HG02938 (cell line): ENCODE results near the gene CHRNA9.

Source experiments
- ATAC-seq: cut with Tn5 transposase; IDR thresholded peaks from one replicate; pipeline ENCODE4 v1.9.1; 2021; ENCODE audit warnings: mild to moderate bottlenecking, moderate library complexity; ENCODE audit not compliant: unreplicated experiment

CHRNA9 gene

DNA sequence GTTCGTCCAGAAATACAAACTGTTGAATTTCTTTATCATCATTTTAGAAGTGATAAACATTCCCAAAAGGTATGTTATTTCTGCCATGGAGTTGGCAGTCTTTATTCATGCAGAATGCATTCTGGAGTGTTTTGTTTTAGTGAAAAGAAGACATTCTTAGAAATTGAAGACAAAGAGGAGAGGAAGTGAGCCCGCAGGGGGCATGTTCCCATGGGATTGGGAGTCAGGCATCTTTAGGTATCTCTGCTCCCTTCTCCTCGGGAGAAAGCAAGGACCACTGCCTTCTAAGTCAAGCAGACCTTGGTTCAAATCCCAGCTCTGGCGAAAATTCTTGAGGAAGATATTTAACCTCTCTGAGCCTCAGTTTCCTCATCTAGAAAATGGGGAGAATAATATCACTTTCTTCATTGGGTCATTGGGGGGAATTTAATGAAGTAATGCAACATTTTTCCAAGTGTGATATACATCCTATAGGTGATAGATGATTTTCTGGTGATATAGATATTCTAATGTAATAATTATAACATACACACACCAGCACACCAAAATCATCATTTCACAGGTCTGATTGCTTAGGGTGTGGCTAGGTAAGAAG is 26.5 kb upstream of the CHRNA9 start:
- no peak for ATAC-seq

DNA sequence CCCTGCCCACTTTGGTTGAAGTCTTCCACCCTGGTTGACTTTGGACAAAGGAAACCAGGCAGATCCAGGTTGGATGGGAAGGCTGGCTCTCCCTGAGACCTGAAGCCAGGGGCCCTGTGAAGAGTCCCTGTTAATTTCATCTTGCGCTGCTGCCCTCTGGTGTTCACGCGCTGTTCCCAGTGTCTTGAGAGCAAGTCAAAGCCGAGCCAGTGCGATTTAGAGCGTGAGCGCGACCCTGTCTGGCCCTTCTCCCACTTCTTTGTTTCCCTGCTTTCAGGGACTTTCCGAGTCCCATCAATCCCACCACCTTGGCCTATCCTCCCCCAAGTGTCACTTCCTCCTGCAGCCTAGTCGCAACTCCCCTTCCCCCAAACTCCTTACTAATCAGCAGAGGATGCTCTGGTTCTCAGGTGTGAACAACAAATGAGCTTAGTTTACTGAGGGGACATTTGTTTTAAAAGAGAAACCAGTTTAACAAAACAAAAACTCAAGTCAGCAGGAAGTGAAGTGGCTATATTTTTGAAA is 25.8 kb upstream of the CHRNA9 start:
- no peak for ATAC-seq

DNA sequence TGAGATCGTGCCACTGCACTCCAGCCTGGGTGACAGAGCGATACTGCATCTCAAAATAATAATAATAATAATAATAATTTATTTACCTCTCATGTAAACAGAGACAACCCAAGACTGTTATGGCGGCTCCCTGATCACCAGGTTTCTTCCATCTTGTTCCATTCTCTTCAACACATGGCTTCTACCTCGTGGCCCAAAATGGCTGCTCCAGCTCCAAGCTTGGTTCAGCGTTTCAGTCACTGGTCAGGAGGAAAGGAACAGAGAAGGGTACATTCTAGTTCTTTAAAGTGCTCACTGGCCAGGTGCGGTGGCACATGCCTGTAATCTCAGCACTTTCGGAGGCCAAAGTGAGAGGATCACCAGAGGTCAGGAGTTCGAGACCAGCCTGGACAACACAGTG is 24.9 kb upstream of the CHRNA9 start:
- no peak for ATAC-seq

DNA sequence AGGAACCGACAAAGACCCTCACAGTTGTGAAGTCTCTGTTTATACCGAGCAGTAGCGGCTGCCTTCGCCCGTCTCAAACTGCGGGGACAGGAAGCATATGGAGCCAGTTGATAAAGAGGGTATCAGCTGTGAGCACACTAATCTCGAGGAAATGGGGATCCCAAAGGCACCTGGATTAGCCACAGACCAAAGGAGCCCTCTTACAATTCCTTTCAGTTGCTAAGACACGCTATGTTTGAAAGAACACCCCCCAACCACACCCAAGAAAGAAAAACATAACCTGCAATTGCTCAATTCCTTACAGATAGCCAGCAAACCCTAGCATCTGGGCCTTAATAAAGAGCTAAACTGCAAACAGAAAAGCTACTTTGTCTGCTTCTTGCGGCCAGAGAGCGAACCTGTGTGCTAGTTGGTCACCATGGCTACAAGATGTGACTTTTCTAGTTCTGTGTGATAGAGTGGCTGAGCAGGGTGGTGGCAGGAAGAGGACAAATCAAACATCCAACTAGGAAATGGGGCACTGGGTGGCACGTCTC is 23.3 kb upstream of the CHRNA9 start:
- no peak for ATAC-seq

DNA sequence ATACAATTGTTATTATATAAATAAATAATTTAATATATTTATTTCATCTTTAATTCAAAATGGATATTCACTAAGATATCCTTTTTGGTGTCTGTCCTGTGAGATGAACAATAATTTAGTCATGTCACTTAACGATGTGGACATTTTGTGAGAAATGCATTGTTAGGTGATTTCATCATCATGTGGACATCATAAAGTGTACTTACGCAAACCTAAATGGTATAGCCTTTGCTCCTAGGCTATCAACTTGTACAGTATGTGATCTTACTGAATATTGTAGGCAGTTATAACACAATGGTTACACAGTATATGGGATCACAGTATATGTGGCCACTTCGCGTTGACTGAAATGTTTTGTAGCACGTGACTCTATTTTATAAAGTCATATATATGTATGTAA is 20.2 kb upstream of the CHRNA9 start:
- ATAC-seq = no peak

DNA sequence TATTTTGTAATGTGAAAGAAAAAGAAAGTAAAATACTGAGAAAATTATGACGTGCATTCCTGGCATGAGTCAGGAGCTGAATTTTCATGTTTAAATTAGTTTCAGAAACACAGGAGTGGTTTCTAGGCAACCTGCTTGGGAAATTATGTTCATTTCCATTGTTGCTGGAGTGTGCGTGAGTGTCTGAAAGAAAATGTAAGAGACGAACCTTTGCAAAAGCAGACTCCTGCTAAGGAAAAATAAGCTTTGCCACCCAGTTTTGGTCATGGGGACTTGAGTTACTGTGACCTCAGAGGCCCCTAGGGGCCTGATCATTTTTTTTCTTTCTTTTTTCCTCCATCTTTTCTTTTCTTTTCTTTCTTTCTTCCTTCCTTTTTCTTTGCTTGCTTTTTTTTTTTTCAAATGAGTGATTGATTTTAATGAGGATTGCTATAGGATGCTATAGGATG is 18.8 kb upstream of the CHRNA9 start:
- ATAC-seq = no peak

DNA sequence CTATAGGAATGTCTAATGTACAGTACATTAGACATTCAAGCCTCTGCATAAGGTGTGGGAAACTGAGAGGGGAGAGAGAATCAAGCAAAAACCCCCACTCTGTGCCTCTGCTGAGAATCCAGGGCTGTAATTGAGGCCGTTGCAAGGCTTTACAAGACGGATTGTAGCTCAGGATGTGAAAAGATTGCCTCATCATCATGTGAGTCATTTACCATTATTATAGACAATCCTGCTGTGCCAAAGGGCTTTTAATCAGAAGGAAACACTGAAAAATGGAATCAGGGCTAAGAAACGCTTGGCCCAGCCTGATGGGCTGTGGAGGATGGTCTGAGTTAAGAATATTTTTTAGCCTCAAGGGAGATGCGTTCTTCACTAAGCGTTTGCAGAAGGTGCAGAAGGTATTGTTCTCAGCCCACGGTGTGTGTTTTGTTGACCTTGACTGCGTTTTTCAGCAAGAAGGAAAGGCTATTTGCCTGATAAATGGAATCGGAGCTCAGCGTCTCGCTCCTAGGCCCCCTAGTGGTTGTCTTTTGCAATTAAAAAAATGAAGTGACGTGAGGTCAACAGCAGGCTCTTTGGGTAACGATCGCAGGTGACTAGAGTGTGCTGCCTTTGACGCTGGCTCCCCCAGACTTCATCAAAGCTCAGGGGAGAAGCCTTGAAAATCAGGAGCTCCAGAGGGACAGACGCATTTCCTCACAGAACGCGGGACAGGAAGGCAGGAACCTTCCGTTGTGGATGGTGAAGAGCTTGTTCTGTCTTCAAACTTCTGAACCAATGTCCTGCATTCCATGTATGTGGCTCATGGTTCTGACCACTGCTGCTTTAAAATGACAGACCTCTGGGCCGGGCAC is 18.1 kb upstream of the CHRNA9 start:
- ATAC-seq = peak; percentile 50

DNA sequence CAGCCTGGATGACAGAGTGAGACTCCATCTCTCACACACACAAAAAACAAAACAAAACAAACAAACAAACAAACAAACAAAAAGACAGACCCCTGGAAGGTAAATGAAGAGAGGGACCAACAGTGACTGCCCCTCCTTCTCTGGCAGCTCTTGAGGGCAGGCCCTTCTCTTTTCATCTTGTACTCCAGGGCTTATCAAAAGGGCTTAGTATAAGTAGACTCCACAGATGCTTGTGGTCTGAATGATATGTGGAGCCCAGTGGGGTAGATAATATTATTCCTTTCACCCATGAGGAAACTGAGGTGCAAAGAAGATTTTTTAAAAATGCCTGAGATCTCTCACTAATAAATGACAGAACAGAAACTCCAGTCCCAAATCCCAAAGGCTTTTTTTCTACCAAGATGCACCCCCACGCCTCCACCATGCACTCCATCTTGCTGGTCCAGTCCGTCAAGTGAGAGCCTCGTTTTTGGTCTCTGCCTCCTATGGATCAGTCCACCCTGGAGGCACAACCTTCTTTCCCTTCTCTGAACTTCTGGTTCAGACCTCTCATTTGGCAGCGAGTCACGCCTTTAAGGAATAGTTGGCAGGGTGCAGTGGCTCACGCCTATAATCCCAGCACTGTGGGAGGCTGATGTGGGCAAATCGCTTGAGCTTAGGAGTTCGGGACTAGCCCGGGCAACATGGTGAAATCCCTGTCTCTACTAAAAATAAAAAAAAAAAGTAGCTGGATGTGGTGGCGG is 17.0 kb upstream of the CHRNA9 start:
- no peak for ATAC-seq

DNA sequence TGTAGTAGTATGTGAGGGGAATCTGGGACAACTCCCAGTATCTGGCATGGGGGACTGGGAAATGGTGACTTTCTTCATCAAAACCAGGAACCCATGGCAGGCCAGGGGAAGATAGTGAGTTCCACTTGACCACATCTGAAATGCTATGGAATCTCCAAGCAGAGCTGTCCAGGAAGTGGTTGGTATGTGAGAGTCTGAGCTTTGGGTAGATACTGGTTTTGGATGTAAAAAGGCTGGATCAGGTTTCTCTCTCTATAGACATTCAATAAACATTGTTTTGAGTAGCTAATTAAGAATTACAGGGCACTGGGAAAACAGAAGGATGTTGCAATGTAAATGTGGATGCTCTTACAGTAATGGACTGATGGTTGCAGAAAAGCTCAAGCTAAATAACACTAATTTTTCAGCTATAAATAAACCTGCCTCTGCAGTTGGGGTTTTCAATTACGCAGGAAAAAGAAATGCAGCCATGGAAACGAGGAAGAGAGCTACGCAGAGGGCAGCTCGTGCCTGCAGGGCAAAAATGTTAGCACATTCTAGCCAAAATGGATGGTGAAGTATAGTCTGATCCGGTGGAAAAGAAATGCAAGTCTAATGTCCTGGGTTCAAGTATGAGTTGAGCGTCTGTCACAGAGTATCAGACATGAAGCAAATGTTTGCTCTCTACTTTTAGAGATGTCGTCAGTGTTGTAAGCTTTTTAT is 13.4 kb upstream of the CHRNA9 start:
- no peak for ATAC-seq

DNA sequence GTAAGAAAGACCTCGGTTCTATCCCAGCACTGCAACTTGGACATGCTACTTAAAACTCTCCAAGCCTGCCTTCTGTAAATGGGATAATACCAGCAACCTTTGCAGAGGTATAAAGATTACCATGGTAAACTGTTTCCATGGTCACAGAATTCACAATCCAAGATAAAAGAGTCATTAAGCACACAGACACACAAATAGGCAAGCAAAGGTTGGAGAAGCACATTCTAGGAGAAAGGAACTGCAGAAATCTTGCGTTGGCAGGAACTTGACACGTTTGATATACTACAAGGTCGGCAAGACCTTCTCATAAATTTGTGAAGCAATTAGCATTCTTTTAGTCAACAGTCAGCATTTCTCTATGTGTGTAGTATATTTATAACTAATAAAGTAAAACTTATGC is 12.3 kb upstream of the CHRNA9 start:
- no peak for ATAC-seq

DNA sequence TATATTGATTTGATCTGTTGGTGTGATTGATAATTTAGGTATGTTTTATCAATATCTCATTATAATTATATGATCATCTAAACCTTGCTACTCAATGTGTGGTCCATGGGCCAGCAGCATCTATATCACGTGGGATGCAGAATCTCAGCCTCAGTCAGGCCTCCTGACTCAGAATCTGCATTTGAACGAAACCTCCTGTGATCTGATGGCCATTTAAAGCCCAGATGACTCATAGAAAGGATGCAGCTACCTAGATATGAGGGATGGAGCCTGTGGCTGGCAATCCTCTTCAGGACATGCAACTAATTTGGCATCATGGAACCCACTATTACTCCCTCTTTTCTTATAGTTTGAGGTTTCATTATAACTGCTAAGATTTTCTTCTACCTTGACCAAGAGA is 11.3 kb upstream of the CHRNA9 start:
- ATAC-seq = no peak

DNA sequence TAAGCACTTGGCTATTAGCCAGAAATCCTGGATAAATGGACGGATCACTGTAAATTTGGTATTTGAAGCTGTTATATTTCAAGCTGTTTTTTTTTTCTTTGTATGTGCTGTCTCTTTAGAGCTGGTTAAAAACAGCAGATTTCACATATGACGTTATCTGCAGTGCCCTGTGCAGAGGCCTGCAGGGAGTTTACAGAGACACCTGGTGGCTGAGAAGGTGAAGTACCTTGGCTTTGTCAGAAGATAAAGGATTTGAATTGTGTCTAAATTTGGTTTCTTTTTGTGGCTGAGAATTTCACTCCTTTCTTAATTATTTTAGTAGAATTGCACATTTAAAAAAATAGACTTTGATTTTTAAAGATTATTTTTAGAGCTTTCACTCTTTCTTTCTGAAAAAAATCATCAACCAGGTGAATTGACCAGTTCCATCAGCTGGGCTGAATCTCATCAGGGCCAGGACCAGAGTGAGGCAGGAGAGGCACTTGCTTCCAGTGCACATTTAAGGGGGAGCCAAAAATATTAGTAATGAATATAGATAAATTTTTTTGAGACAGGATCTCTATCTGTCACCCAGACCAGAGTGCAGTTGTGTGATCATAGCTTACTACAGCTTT is 9.6 kb upstream of the CHRNA9 start:
- peak; percentile 96 for ATAC-seq

DNA sequence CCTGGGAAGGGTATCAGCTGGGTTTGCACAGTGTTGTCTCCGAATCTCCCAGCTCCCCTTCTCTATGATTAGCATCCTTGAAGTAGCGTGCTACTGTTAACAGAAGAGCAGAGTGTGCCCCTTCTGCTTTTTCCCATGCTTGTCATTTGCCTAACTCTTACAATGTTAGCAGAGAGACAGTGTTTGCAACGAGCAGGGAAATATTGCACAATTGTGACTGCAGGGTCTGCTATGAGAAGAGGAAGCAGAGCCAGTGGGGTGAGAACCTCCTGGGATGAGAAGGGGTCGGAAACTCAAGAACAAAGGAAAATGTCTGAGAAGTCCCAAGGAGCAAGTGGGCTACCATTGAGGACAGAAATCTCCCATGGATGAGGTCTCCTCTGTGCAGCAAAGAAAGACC is 7.8 kb upstream of the CHRNA9 start:
- no peak for ATAC-seq

DNA sequence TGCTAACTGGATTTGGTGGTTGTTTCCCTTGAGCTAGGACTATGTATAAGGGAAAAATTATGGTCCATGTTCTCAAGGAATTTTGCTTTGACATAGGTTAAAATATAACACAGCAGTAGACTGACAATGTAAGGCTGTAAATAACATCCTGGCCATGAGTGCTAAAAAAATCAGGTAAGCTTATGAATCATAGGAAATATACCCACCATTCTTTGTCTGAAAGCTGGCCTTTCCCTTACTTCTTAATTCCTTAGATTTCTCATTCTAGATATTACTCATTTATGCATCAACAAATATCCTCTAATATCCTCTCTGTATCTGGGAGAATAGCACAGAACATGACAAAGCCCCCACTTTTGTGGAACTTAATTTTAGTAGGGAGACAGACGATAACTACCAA is 6.8 kb upstream of the CHRNA9 start:
- no peak for ATAC-seq

DNA sequence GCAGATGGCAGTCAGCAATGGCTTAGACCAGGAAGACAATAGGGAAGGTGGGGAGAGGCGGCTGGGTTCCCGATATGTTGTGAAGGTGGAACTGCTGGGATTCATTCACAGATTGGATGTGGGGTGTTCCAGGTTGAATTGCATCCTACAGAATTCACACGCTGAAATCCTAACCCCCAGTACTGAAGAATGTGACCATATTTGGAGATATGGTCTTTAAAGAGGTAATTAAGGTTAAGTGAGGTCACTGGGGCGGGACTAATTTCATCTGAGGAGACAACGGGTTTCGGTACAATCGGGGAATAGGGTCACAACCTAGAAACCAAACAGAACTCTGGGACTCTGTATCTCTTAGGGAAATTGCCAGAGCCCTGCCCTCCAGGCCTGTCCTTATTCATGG is 5.3 kb upstream of the CHRNA9 start:
- no peak for ATAC-seq

DNA sequence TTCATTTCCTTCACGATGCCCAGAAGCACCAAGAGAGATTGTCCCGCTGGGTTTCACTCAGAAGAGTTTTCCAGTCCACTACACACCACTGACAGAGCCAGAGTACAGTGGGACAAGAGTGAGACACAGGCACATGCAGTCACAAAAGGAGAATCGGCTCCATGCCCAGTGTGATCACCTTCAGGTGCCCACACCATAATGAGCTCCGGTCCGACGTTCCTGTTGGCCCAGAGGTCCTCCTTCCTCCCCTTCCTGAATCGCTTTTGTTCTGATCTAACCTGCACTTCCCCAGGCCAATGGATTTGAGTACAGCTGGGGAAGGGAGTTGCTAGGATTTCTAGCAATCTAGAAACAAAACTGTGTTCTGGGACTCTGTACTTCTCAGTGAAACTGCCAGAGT is 4.6 kb upstream of the CHRNA9 start:
- no peak for ATAC-seq

DNA sequence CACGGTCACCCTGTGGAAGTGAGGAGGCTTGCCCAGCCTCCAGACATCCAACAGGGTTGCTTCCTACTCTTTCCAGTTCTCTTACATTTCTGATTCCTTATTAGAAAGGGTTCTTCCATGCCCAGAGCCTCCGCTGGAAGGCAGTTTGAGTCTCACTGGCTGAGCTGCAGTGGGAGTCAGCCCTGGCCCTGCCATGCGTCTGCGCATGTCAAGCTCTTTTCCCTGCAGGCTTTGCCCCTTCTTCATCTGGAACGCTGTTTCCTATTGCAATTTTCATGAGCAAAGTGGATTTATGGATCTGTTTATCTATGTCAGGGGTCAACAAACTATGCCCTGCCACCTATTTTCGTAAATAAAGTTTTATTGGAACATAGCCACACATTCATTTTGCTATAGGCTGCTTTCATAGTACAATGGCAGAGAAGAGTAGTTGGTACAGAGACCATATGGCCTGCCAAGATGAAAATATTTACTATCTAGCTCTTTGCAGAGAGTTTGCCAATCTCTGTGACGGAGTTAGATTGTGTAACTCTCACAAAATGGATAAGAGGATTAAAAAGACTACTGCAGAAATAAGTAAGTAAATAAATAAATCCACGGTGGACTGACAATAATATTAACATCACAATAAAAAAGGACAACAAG is 3.9 kb upstream of the CHRNA9 start:
- ATAC-seq = no peak

DNA sequence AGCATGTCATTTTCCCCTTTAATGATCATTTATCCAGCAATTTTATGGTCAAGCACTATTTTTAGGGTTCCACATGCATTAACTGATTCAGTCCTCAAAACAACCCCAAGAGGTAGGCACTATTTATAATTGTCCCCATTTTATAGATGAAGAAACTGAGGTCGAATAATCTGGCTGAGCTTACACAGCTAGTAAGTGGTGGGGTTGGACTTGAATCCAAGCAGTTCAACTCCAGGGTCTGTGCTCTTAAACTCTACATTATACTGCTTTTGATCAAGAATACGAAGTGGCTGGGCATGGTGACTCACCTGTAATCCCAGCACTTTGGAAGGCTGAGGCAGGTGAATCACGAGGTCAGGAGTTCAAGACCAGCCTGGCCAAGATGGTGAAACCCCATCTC is 3.2 kb upstream of the CHRNA9 start:
- no peak for ATAC-seq

DNA sequence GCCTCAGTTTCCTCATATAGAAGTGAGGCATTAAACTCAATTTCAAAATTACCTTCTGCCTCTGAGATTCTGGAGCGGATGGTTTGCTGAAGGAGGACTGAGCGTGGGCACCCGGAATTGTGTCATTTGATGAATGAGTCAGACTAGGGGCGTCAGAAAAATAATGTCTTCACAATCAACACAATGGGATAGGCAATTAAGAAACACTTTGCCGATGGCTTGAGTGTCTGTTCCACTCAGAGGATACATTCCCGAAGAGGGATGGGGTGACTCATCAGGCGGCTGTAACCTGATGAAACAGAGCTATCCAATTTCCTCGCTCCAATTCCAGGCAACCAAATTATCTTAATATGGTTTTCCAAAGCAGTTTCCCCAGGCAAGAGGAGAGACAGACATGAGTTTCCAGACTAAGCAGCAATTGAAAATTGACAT is 1.2 kb upstream of the CHRNA9 start:
- no peak for ATAC-seq

DNA sequence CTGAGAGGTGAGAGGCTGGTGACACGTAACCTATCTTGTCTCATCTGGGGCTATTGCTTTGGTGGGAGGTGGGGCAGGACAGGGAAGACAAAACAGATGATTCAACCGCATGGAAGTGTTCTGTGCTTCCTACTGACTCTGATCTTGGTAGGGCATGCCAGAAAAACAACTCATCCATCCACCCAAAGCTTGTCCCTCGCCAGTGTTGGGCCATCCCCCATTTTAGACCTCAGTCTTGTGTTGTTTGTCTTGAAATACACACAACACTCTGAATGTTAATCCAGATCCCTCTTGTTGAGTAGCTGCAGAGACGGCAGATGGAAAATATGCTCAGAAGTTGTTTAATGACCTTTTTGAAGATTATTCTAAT is 377 bp downstream of the CHRNA9 start:
- no peak for ATAC-seq
